Esophagus (tissue), 2 donors: ENCODE measurements around the gene PTGES. TPM values are rescaled to one million over a fixed set of nuclear protein-coding genes. Genes with fewer than 3 reads are reported as not detected.

Experiments used
- H3K27ac ChIP-seq, 2 donors: one replicate each; pipeline ENCODE4 v1.5.1; 2013; ENCODE audit warnings: low read depth in 2 of 2, mild to moderate bottlenecking in 2 of 2, inconsistent platforms in 1 of 2, low read length in 1 of 2, moderate library complexity in 1 of 2
- H3K27me3 ChIP-seq, 2 donors: one replicate each; pipeline ENCODE4 v1.6.1; 2013; ENCODE audit warnings: low read length in 2 of 2, control low read depth in 1 of 2, mild to moderate bottlenecking in 1 of 2; ENCODE audit not compliant: insufficient read depth in 2 of 2, control insufficient read depth in 1 of 2
- H3K36me3 ChIP-seq, 2 donors: one replicate each; pipeline ENCODE4 v1.6.1; 2013; ENCODE audit warnings: low read length in 1 of 2; ENCODE audit not compliant: control insufficient read depth in 2 of 2, insufficient read depth in 2 of 2
- H3K4me1 ChIP-seq, 2 donors: one replicate each; pipeline ENCODE4 v1.6.1; 2013; ENCODE audit warnings: low read length in 1 of 2; ENCODE audit not compliant: control insufficient read depth in 2 of 2, insufficient read depth in 2 of 2
- H3K4me3 ChIP-seq, 2 donors: one replicate each; pipeline ENCODE4 v1.5.1; 2013; ENCODE audit warnings: low read length in 2 of 2, mild to moderate bottlenecking in 2 of 2, low read depth in 1 of 2, moderate library complexity in 1 of 2
- H3K9me3 ChIP-seq, 2 donors: one replicate each; pipeline ENCODE4 v1.6.1; 2013; ENCODE audit warnings: mild to moderate bottlenecking in 2 of 2, low read depth in 1 of 2, low read length in 1 of 2, moderate library complexity in 1 of 2; ENCODE audit not compliant: control insufficient read depth in 2 of 2, insufficient read depth in 1 of 2
- WGBS, 2 donors: extraction: QIAGEN DNeasy Blood & Tissue Kit; methylation state at CpG; one replicate each; pipeline ENCODE4 v1.1.7; 2013; 5-methylcytosine and 5-hydroxymethylcytosine counted together
- polyA plus RNA-seq, 2 donors: library from polyadenylated mRNA; stranded (reverse); fragments of 200-250 nt; gene quantifications; one replicate each; pipeline ENCODE4 v1.2.3, GENCODE V29; 2013
- donor health status: healthy with polysubstance abuse.
- donor health status: Bipolar disorder and iron deficiency.

Gene PTGES
- polyA plus RNA-seq, 2 donors = 6.4 to 16.3 TPM

GRCh38 chr9:129724456-129725190 lies 28.2 kb downstream of the PTGES start:
- Histone ChIP-seq H3K9me3 (no peaks in the 10 kb centered on the region), H3K27ac (no peak overlapping the region), H3K4me3 (no peak overlapping the region), H3K27me3 (no peaks in the 10 kb centered on the region), H3K4me1 (no peaks in the 10 kb centered on the region), H3K36me3 (no peaks in the 10 kb centered on the region)
- 76 to 82% methylated on average over 16 of the region's 16 CpGs for WGBS, 2 donors

- no peaks in the 10 kb centered on the region for H3K36me3 ChIP-seq
- H3K27me3 ChIP-seq = no peaks in the 10 kb centered on the region
- 92% methylated on average over 5 of the region's 5 CpGs for WGBS, 2 donors
- no peak overlapping the region for H3K27ac ChIP-seq
- H3K9me3 ChIP-seq = no peaks in the 10 kb centered on the region
- peaks cover 0 to 2% of the 10 kb centered on the region in 2 donors for H3K4me1 ChIP-seq
- no peak overlapping the region for H3K4me3 ChIP-seq
Measured at GRCh38 chr9:129722913-129723312, 29.9 kb downstream of the PTGES start.

- Histone ChIP-seq H3K4me3 (no peak overlapping the region), H3K36me3 (no peaks in the 10 kb centered on the region), H3K9me3 (no peaks in the 10 kb centered on the region), H3K4me1 (peaks cover 0 to 2% of the 10 kb centered on the region in 2 donors), H3K27ac (no peak overlapping the region), H3K27me3 (no peaks in the 10 kb centered on the region)
- WGBS, 2 donors = 78 to 82% methylated on average over 25 of the region's 25 CpGs
Measured at GRCh38 chr9:129720865-129721545, 31.8 kb downstream of the PTGES start.

DNA sequence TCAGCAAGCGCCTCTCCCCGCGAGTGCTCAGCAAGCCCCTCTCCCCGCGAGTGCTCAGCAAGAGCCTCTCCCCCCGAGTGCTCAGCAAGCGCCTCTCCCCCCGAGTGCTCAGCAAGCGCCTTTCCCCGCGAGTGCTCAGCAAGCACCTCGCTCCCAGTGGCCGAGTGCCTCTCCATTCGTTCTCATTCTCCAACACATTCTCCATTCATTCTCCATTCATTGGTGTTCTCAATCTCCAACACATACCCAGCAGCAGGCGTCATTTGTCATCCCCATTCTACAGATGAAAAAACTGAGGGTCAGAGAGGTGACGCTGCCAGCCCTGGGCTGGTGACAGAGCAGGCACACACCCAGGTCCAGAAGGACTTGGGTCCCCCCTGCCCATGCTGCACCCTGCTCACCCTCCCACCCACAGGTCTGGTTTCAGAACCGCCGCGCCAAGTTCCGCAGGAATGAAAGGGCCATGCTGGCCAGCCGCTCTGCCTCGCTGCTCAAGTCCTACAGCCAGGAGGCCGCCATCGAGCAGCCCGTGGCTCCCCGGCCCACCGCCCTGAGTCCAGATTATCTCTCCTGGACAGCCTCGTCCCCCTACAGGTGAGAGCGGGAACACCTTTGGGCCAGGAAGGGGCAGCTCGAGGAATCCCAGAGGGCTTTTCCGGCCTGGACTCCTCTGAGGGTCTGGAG lies 32.5 kb downstream of the PTGES start:
- no peak overlapping the region for H3K27ac ChIP-seq
- H3K27me3 ChIP-seq = no peaks in the 10 kb centered on the region
- H3K4me3 ChIP-seq = no peak overlapping the region
- WGBS, 2 donors = 87 to 88% methylated on average over 31 of the region's 31 CpGs
- H3K9me3 ChIP-seq = no peaks in the 10 kb centered on the region
- H3K36me3 ChIP-seq = no peaks in the 10 kb centered on the region
- H3K4me1 ChIP-seq = peaks cover 0 to 2% of the 10 kb centered on the region in 2 donors

- Histone ChIP-seq H3K27ac (no peak overlapping the region), H3K4me1 (peaks cover 0 to 2% of the 10 kb centered on the region in 2 donors), H3K27me3 (no peaks in the 10 kb centered on the region), H3K36me3 (no peaks in the 10 kb centered on the region), H3K9me3 (no peaks in the 10 kb centered on the region), H3K4me3 (no peak overlapping the region)
- WGBS, 2 donors = 71 to 75% methylated on average over 35 to 38 of the region's 38 CpGs
Measured at GRCh38 chr9:129719135-129719534, 33.7 kb downstream of the PTGES start.

DNA sequence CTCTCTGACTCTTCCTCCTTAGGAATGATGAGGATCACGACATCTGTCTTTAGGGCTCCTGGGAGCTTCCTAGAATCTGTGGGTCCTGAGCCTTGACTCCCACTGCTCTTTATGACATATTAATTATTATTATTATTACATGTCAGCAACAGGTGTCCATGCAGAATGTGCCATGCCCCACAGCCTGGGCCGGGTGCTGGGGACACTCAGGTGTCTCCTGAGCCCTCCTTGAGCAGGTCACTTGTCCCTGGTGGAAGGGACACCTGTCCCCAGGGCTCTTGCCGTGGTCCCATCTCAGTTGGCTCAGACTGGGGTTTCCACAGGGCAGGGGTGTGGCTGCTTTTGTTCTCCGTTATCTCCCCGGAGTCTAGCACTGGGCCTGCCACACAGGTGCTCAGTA lies 34.2 kb downstream of the PTGES start:
- Histone ChIP-seq H3K27ac (no peak overlapping the region), H3K27me3 (no peaks in the 10 kb centered on the region), H3K4me1 (peaks cover 0 to 2% of the 10 kb centered on the region in 2 donors), H3K4me3 (no peak overlapping the region), H3K36me3 (no peaks in the 10 kb centered on the region), H3K9me3 (no peaks in the 10 kb centered on the region)
- WGBS, 2 donors = 62 to 65% methylated on average over 5 of the region's 5 CpGs

DNA sequence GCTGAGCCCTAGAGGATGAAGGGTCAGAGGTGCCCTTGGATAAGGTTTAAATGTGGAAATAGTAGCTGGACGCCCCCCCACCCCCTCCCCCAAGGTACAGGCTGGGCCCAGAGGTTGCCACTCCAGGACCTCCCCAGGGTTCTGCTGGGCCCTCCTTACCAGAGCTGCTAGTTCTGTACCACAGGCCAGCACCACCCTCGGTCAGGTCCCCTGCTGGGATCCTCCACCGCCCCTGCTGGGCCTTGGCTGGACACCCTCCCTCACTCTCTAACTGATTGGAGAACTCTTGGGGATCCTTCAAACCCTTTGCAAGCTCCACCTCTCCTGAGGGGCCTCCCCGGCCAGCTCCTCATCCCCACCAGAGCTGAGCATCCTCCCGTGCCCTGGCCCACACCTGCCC lies 34.9 kb downstream of the PTGES start:
- 71 to 74% methylated on average over 5 of the region's 5 CpGs for WGBS, 2 donors

GRCh38 chr9:129716091-129716490 lies 36.8 kb downstream of the PTGES start:
- no peaks in the 10 kb centered on the region for H3K27me3 ChIP-seq
- no peak overlapping the region for H3K27ac ChIP-seq
- H3K9me3 ChIP-seq = no peaks in the 10 kb centered on the region
- H3K4me1 ChIP-seq = peaks cover 2 to 3% of the 10 kb centered on the region in 2 donors
- 40 to 47% methylated on average over 5 of the region's 5 CpGs for WGBS, 2 donors
- no peak overlapping the region for H3K4me3 ChIP-seq
- H3K36me3 ChIP-seq = no peaks in the 10 kb centered on the region

More for the DNA sequence above, 34.9 kb downstream of the PTGES start:
- Histone ChIP-seq H3K36me3 (no peaks in the 10 kb centered on the region), H3K9me3 (no peaks in the 10 kb centered on the region), H3K4me1 (peaks cover 0 to 2% of the 10 kb centered on the region in 2 donors), H3K27me3 (no peaks in the 10 kb centered on the region), H3K4me3 (no peak overlapping the region), H3K27ac (no peak overlapping the region)

DNA sequence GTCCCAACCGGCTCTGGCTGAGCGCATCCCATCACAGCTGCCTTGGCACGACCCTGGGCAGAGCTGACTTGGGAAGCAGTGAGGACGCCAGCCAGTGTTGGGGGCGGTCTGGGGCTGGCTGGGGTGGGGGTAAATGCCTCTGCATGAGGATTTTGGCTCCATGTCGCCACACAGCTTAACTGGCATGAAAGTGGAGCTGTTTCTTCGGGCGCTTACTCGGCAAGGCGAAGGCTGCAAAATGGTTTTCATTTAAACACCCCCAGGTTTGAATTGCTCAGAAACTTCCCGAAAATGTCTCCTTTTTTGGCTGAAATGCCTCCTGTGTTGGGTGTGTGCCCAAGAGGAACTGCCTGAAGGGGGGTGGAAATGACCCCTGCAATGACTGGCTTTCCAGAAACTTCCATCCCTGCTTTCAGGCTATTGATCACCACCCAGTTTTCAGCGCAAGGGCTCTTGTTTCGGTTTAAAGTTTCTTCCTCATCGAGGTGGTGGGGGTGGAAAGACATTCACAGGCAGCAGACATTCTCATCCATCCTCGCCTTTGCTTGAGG lies 38.3 kb downstream of the PTGES start:
- Histone ChIP-seq H3K27ac (no peak overlapping the region), H3K27me3 (no peaks in the 10 kb centered on the region), H3K9me3 (no peaks in the 10 kb centered on the region), H3K4me3 (no peak overlapping the region), H3K36me3 (no peaks in the 10 kb centered on the region), H3K4me1 (peaks cover 2 to 3% of the 10 kb centered on the region in 2 donors)
- 63 to 73% methylated on average over 15 of the region's 15 CpGs for WGBS, 2 donors
